BJ (cell line): ENCODE results near the gene SBK2. TPM values are rescaled to one million over a fixed set of nuclear protein-coding genes. Genes with fewer than 3 reads are reported as not detected.

ENCODE experiments used
- CTCF ChIA-PET: fragments of 350-600 bp; formaldehyde crosslinking; extraction: SDS; loops from one replicate; lab custom pipeline; 2021; ENCODE audit warnings: antibody characterized with exemption, inconsistent platforms; lab: Yijun Ruan, JAX
- POLR2A ChIA-PET: fragments of 300-600 bp; sonication (Branson Sonifier 250); formaldehyde crosslinking; extraction: SDS; loops from one replicate; lab custom pipeline; 2021; ENCODE audit warnings: antibody characterized with exemption; lab: Charles Lee
- DNase-seq: peaks from one replicate; pipeline ENCODE4 v3.0.0-alpha.2; 2011; ENCODE audit warnings: low read depth
- H3K27me3 ChIP-seq: 2 replicates; pipeline ENCODE4 v1.6.0; 2011; ENCODE audit warnings: low read length; ENCODE audit not compliant: control insufficient read depth, insufficient read depth
- H3K36me3 ChIP-seq: 2 replicates; pipeline ENCODE4 v1.5.1; 2011; ENCODE audit warnings: low read length; ENCODE audit not compliant: control insufficient read depth, insufficient read depth
- H3K4me3 ChIP-seq: 2 replicates; pipeline ENCODE4 v1.5.1; 2011; ENCODE audit warnings: low read depth, mild to moderate bottlenecking, control low read depth, low read length
- CTCF ChIP-seq: IDR thresholded peaks from 2 replicates; pipeline ENCODE4 v1.5.1; 2011; ENCODE audit warnings: low read depth, mild to moderate bottlenecking, control low read depth, inconsistent platforms, low read length, moderate library complexity; ENCODE audit not compliant: insufficient read depth
- polyA plus RNA-seq: library from polyadenylated mRNA; depleted of rRNA; stranded (reverse); fragments of >200 nt; gene quantifications from 2 replicates; pipeline ENCODE4 v1.2.3, GENCODE V29; 2011

SBK2 gene
- polyA plus RNA-seq, 1 experiment = not detected

- no peak for DNase-seq
- POLR2A ChIA-PET = no interaction called here
- no peak overlapping the region for H3K4me3 ChIP-seq
- CTCF ChIA-PET = no interaction called here
- H3K36me3 ChIP-seq = peaks cover 5% of the 10 kb centered on the region
- no peak for TF ChIP-seq CTCF
- H3K27me3 ChIP-seq = no peaks in the 10 kb centered on the region
These were observed 54.6 kb downstream of the SBK2 start for GRCh38 chr19:55482156-55482961.

- DNase-seq = no peak
- H3K4me3 ChIP-seq = no peak overlapping the region
- no peaks in the 10 kb centered on the region for H3K27me3 ChIP-seq
- ChIA-PET POLR2A (no interaction called here), CTCF (no interaction called here)
- peaks cover 5% of the 10 kb centered on the region for H3K36me3 ChIP-seq
- TF ChIP-seq CTCF = no peak
These were observed 55.2 kb downstream of the SBK2 start for GRCh38 chr19:55481794-55482155.

- ChIA-PET CTCF (no interaction called here), POLR2A (no interaction called here)
- DNase-seq = no peak
These were observed 55.7 kb downstream of the SBK2 start for GRCh38 chr19:55481148-55481793.

GRCh38 chr19:55479451-55480230 lies 57.3 kb downstream of the SBK2 start:
- ChIA-PET POLR2A (no interaction called here), CTCF (interaction anchor here (0.9 to 2.5 kb wide), 3 partner anchors 12 to 24 kb away, joined by 3 to 15 read pairs (median 5); no protein-coding TSS in a partner anchor)
- no peak for TF ChIP-seq CTCF
- Histone ChIP-seq H3K4me3 (no peak overlapping the region), H3K27me3 (no peaks in the 10 kb centered on the region), H3K36me3 (peaks cover 5% of the 10 kb centered on the region)
- no peak for DNase-seq

More at GRCh38 chr19:55481148-55481793, 55.7 kb downstream of the SBK2 start:
- H3K36me3 ChIP-seq = peaks cover 5% of the 10 kb centered on the region
- H3K27me3 ChIP-seq = no peaks in the 10 kb centered on the region
- no peak for TF ChIP-seq CTCF
- no peak overlapping the region for H3K4me3 ChIP-seq

GRCh38 chr19:55479045-55479444 lies 57.9 kb downstream of the SBK2 start:
- H3K27me3 ChIP-seq = no peaks in the 10 kb centered on the region
- no peak for TF ChIP-seq CTCF
- peaks cover 5% of the 10 kb centered on the region for H3K36me3 ChIP-seq
- H3K4me3 ChIP-seq = no peak overlapping the region
- POLR2A ChIA-PET = interaction anchor here (0.6 kb wide), 1 partner anchor 162 kb away, joined by 3 read pairs; no protein-coding TSS in a partner anchor
- CTCF ChIA-PET = interaction anchor here (0.6 to 2.5 kb wide), 4 partner anchors 8 to 336 kb away, joined by 3 to 15 read pairs (median 4); no protein-coding TSS in a partner anchor
- no peak for DNase-seq
